HG03439 (cell line): ENCODE measurements around the gene CST7.

Source experiments
- ATAC-seq: cut with Tn5 transposase; IDR thresholded peaks from one replicate; pipeline ENCODE4 v1.9.1; 2021; ENCODE audit warnings: mild to moderate bottlenecking, moderate library complexity; ENCODE audit not compliant: unreplicated experiment

The CST7 gene

DNA sequence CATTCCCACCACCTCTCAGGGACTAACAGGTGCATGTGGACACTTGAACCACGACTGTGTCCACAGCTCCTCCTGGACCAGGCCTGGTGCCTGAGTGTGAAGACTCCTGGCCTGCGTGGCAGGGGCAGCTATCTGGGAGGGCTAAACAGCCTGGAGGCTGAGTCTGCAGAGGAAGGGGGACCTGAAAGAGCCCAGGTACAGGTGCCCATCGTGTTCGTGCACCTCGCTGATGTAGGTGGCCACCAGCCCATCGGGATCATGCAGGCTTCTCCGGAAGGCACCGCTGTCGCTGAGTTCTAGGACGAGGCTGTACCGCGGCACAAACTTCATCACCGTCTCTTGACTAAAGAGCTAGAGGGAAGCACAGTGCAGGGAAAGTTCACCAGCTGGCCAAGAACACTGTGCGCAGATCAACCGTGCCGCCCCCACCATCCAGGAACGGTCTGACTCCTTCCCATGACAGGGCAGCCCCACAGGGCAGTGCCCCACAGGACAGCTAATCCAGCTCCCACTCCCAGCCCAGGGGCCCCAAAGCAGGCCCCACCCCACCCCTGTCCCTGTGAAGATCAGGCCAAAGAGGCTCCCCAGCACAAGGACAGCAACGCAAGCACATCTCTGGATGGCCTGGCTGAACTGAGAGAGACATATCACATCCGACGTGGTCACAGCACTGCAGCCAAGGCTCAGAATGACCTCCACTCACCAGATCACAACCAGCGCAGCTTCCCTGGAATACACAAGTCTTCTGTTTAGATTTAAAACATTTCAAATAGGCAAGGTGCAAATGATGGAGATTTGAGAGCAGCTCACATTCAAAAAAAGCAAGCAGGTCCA, 14.8 kb downstream of the CST7 start:
- ATAC-seq = no peak

DNA sequence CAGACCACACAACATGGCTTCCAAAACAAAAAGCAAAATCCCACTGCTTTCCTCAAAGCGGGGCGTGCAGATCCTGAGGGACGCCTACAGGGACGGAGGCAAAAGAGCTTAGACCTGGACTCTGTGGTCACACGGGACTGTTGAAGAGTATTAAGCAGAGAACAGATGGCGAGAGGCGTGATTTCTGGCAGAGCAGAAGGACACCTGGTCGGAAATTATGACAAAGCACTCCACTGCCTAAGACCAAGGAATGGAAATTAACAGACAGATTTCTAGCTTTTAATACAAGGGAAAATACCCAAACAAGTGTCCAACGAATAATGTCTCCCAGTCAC, 15.4 kb downstream of the CST7 start:
- no peak for ATAC-seq

GRCh38 chr20:24965065-24965919, 16.2 kb downstream of the CST7 start:
- no peak for ATAC-seq

DNA sequence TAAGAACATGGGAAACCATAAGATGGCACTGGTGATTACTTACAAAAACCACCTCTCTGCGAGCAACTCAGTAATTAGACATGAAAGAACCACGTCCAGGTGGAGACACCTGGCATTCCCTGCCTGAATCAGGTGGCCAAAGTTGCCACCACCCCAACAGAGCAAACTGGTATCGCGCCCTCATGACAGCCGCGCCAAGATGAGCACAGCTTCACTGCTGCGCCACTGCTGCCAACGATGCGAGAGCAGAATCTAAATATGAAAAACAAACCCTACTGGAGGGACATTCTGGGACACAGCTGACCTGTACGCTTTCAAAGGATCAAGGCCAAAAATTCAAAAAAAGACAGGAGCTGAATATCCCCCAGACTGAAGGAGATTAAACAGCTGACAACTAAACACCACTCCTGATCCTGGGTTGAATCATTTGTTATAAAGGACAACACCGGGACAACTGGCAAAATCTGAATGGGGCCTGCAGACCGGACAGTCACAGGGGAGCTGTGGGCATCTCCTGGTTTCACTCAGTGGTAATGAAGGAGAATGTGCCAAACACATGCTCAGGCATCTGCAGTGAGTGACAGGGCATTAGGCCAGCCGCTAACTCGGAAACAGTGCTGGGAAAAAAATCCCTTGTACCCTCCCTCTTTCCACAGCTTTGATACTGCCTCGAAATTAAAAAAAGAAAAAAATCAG, 17.4 kb downstream of the CST7 start:
- no peak for ATAC-seq

DNA sequence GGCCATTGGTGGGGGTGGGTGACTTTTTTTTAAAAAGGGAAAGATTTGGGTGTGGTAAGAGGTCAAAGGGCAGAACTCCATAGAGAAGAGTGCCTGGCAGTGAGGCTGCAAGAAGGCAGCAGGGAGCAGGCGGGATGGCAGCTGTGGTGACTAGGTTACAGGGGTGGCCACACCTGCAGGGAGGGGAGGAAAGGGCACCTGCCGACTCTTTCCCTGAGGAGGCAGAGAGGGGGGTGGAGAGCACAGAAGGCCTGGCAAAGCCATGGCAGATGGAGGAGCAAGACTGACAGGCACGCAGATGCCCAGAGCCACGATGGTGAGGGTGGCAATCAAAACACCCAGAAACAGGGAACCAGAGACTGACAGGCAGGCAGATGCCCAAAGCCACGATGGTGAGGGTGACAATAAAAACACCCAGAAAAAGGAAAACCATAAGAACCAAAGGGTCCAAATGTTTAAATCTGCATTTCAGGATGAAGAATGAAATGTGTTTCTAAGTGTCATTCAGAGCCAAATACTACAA, 19.3 kb downstream of the CST7 start:
- ATAC-seq = no peak

DNA sequence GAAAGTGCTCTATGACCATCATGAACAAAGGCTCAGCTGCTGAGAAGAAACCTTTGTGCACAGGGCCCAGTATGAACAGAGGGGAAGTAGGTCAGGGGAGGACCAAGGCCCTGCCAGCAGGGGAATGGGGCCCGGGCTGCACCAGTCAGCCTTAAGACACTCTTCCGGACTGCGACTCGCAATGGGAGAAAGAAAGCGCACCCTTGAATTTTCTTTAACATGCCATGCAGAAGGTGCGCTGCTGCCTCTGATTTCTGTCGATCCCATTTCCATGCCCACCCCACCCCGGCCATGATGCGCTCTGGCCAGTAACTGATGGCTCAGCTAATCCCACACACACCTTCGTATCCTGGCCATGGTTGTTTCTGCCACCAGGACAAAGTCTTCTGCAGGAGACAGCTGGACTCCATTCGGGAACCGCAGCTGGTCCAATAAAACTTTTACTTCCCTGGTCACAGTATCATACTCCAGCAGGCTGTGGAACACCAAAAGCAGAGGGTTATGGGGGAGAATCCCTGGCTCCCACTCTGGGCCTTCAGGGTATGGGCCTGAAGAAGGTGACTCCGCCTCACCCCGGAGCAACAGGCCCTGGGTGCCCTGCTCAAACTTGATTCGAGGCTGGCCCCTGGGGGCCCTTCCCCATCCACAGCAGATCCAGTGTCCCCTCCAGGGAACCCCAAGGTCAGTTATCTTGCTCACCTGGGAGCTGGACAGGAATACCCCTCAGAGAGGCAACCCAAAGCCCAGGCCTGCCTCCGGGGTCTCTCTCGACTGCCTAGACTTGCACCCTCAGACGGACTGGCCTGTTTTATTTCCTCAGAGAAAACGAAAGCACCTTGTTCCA, 20.3 kb downstream of the CST7 start:
- no peak for ATAC-seq

DNA sequence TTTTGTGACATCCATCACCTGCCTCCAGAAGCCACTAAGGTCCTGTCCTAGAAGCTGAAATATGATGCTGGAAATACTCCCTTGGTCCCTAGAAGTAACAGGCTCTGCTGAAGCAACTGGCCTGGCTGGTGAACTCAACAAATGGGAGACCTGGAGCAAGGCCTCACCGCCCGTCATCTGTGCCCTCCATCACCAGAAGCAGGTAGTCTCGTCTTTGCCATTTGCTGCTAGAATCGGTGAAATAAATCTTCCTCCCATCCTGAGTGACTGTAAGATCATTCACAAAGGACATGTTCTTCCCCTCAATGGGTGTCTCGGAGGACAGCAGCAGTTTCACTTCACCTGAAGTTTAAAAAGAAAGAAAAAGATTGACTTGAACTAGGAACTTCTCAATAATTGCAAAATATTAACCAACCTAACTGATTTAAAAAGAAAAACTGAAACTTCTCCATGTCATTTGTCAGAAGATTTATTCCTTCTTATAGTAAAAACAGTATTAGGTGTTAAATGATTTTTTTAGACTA, 21.0 kb downstream of the CST7 start:
- no peak for ATAC-seq

DNA sequence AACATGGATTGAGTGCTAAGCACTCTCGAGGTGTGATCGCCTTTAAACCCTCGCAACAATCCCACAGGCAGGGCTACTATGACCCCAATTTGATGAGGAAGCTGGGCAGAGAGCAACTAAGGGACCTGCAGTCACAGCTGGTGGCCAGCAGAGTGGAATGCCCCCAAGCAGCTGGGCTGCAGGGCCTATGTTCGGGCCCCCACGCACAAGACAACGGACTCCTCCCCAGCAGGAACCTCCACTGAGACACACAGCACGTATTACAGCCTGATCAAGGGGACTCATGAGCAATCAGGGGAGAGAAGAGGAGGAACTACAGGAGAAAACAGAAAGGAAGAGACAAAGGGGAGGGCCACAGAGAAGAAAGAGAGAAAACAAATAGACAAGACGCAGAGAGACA, 21.7 kb downstream of the CST7 start:
- ATAC-seq = no peak

DNA sequence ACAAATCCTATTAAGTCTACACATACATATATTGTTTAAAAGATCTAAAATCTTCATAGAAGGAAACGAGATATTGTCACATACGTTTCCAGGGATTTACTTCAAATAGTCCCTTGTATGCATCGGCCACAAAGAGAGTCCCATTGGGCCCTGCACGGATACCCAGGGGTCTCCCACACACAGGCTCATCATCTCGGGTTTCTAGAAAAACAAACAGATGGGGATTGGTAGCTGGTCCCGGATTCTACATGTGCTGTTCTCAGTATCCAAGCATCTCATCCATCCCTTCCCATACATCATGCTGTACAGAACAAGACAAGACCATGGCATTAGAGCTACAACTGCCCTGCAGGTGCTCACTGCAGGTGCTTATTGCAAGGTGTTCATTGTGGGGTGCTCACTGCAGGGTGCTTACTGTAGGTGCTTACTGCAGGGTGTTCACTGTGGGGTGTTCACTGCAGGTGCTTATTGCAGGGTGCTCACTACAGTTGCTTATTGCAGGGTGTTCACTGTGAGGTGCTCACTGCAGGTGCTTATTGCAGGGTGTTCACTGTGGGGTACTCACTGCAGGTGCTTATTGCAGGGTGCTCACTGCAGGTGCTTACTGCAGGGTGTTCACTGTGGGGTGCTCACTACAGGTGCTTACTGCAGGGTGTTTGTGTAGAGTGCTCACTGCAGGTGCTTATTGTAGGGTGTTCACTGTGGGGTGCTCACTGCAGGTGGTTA, 22.5 kb downstream of the CST7 start:
- no peak for ATAC-seq

DNA sequence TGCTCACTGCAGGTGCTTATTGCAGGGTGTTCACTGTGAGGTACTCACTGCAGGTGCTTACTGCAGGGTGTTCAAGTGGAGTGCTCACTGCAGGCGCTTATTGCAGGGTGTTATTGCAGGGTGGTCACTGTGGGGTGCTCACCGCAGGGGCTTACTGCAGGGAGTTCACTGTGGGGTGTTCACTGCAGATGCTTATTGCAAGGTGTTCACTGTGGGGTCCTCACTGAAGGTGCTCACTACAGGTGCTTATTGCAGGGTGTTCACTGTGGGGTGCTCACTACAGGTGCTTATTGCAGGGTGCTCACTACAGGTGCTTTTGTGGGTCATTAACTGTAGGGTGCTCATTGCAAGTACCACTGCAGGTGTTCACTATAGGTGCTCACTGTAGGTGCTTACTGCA, 23.3 kb downstream of the CST7 start:
- no peak for ATAC-seq

- ATAC-seq = no peak
Measured at GRCh38 chr20:24977336-24977735, 28.3 kb downstream of the CST7 start.

GRCh38 chr20:24977797-24978196, 28.7 kb downstream of the CST7 start:
- no peak for ATAC-seq

DNA sequence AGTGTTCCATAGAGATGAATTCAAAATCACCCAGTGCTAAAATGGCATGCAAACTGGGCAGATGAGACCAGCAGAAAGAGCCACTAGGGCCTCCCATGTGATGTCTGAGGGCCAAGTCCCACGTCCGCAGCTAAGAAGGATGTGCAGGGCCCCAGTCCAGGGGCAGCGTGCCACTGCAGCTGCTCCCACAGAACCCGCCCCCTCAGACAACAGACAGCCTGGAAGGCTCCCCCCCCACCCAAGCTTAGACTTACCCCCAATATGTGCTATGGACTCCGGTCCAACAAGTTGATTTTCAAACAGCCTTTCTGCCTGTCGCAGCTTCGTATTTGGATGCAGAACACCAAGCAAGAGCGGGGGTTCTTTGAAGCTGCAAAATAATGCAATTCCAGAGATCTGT, 29.4 kb downstream of the CST7 start:
- no peak for ATAC-seq

DNA sequence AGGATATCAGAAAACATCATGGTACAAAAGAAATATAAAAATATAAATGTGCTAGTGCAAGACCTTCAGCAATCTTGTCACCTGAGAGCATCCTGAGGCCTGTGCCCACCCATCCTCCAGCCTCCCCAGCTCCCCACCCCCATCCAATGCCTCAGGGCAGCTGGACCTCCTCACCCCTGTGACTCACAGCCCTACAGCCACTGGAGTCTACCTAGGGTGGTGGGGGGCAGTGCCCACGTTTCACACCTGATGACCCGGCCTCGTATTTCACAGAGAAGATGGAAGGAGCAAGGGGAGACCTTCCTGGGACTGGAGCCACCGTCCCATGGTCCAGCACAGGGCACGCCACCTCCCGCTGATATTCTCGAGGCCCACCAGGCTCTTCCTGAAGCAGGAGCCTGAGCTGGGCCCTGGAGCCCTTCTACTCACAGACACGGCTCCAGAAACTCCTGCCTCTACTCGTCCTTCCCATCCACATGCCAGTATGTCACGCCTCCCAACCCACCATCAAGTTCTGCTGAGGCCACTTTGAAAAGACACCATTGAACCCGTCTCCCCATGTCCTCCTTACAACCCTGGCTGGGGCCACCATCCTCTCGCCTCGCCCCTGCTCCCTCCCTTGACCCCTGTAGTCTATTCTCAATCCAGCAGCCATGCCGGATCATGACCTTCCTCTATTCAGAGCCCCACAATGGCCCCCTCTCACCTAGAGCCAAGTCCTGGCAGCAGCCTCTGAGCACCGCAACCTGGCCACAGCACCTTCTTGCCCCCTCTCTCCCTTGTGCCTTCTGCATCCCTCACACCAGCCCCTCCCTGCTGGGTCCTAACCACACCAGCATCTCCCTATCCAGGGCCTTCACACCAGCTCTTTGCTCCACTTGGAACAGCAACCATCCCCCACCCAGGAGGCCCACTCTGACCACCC, 30.2 kb downstream of the CST7 start:
- ATAC-seq = no peak

DNA sequence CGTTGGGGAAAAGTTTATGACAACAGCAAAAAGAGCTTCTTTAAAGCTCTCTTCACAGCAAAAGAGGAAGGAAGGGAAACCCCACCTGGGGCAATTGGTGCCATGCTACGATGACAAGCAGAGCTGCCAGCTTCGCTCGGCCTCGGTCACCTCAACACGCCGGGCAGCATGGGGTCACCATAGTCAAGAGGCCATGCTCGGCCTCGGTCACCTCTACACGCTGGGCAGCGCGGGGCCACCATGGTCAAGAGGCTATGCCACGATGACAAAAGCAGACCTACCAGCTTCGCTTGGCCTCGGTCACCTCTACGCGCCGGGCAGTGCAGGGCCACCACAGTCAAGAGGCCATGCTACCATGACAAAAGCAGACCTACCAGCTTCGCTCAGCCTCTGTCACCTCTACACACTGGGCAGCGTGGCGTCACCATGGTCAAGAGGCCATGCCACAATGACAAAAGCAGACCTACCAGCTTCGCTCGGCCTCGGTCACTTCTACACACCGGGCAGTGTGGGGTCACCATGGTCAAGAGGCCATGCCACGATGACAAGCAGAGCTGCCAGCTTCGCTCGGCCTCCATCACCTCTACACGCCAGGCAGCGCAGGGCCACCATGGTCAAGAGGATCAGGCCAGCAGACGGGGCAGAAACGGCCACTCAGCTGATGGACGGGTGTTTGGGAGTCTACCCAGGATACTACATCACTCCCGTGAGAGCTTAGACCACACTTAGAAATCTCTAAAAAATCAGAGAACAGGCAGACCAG, 31.4 kb downstream of the CST7 start:
- no peak for ATAC-seq

- no peak for ATAC-seq
Measured at GRCh38 chr20:24981282-24981681, 32.2 kb downstream of the CST7 start.

DNA sequence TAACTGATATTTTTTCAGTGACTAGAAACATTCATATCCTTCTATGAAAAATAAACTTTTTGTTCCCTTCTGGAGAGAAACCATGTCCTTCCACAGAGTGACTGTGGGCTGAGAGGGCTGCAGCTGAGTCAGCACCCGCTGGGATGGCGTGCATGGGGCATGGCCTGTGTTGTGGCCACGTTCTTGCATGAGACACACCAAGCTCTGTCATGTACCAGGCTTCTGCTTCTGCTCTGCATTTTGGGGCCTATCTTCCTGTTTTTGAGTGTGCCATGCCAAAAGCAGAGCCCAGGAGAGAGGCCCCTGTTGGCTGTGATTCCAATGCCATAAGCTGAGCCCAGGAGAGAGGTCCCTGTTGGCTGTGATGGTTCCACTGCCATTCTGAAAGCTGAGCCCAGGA, 32.7 kb downstream of the CST7 start:
- no peak for ATAC-seq

DNA sequence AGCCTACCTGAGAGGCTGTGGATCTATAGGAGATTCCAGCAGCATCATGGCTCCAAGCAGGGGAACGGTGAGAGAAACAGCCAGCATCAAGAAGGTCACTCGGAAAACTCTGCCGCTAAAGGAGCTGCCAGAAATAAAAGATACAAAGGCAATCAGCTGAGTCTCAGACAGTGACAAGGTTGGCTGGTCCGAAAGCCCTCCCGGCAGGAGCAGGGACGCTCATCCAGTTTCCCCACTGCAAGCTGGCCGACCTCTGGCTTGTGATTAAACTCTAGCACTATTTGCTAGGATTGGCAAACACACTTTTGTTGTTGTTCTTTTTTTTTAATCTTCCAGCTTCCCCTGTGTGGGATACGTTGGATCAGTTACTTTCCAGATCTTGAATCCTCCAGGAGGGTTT, 34.8 kb downstream of the CST7 start:
- ATAC-seq = no peak
